Fibroblast of lung (primary cell): Measurements from ENCODE around the gene SGTA. TPM values are rescaled to one million over a fixed set of nuclear protein-coding genes. Genes with fewer than 3 reads are reported as not detected.

Source experiments
- DNase-seq, 2 donors: peaks; one replicate each; pipeline versions ENCODE4 v3.0.0 to v3.0.0-alpha.2; 2010; ENCODE audit warnings: low read depth in 2 of 2
- H2AFZ ChIP-seq: 2 replicates; pipeline ENCODE4 v1.5.1; 2012; ENCODE audit warnings: low read length, control low read depth, inconsistent platforms
- H3K27ac ChIP-seq: 2 replicates; pipeline ENCODE4 v1.5.1; 2011; ENCODE audit warnings: low read length, control low read depth; ENCODE audit not compliant: insufficient read depth
- H3K27me3 ChIP-seq: 2 replicates; pipeline ENCODE4 v1.5.1; 2011; ENCODE audit warnings: mild to moderate bottlenecking, low read length; ENCODE audit not compliant: control insufficient read depth, insufficient read depth
- H3K36me3 ChIP-seq: 2 replicates; pipeline ENCODE4 v1.5.1; 2011; ENCODE audit warnings: low read length; ENCODE audit not compliant: control insufficient read depth, insufficient read depth
- H3K4me1 ChIP-seq: 2 replicates; pipeline ENCODE4 v1.5.1; 2011; ENCODE audit warnings: low read length; ENCODE audit not compliant: control insufficient read depth, insufficient read depth; ENCODE audit errors: extremely low read depth
- H3K4me2 ChIP-seq: 2 replicates; pipeline ENCODE4 v1.5.1; 2011; ENCODE audit warnings: low read length, control low read depth; ENCODE audit not compliant: insufficient read depth; ENCODE audit errors: extremely low read depth
- H3K4me3 ChIP-seq, 4 experiments: fragments of 200-600 bp in 1 of 4; sonication (generic) in 1 of 4; replicated peaks in 1 of 4; 2 replicates each; pipeline ENCODE4 v1.5.1; 2011 to 2016; ENCODE audit warnings: low read length in 4 of 4, low read depth in 3 of 4, mild to moderate bottlenecking in 3 of 4, control low read depth in 2 of 4, inconsistent platforms in 1 of 4, mixed read lengths in 1 of 4; ENCODE audit not compliant: insufficient read depth in 1 of 4; ENCODE audit errors: control extremely low read depth in 1 of 4
- H3K79me2 ChIP-seq: 2 replicates; pipeline ENCODE4 v1.5.1; 2012; ENCODE audit warnings: mild to moderate bottlenecking, low read length, inconsistent platforms; ENCODE audit not compliant: control insufficient read depth, insufficient read depth
- H3K9ac ChIP-seq: 2 replicates; pipeline ENCODE4 v1.5.1; 2011; ENCODE audit warnings: mild to moderate bottlenecking, low read length, control low read depth; ENCODE audit not compliant: insufficient read depth
- H3K9me3 ChIP-seq: 2 replicates; pipeline ENCODE4 v1.5.1; 2012; ENCODE audit warnings: low read depth, low read length; ENCODE audit not compliant: control insufficient read depth, insufficient read depth
- H4K20me1 ChIP-seq: 2 replicates; pipeline ENCODE4 v1.5.1; 2011; ENCODE audit warnings: low read length; ENCODE audit not compliant: control insufficient read depth, insufficient read depth; ENCODE audit errors: extremely low read depth
- EZH2 ChIP-seq: IDR thresholded peaks from 2 replicates; pipeline ENCODE4 v1.5.1; 2012; ENCODE audit warnings: low read length, control low read depth, mild to moderate bottlenecking; ENCODE audit errors: missing control alignments
- polyA plus RNA-seq, 2 donors: library from polyadenylated mRNA; depleted of rRNA in 1 of 2; stranded (reverse) in 1 of 2; unstranded in 1 of 2; fragments of >200 nt; gene quantifications; 2 replicates each; pipeline ENCODE4 v1.2.1, GENCODE V29; 2011 to 2012; ENCODE audit warnings: missing spikeins in 1 of 2
- total RNA-seq: library from RNA; depleted of rRNA; stranded (reverse); fragments of >200 nt; gene quantifications from 2 replicates; pipeline ENCODE4 v1.2.1, GENCODE V29; 2014
- TF ChIP-seq, protein P1 (sequence below), 2 donors: IDR thresholded peaks in 1 of 2; conservative IDR thresholded peaks in 1 of 2; 1 replicate in 1 of 2; 2 replicates in 1 of 2; pipeline ENCODE4 v1.5.1; 2011 to 2012; ENCODE audit warnings: low read length in 2 of 2, control low read depth in 1 of 2, inconsistent platforms in 1 of 2, low read depth in 1 of 2, mild to moderate bottlenecking in 1 of 2

The SGTA gene
- total and polyA plus RNA-seq, 2 donors (not counting 1 experiment from before 2014, with no cell fraction given): 26.8 to 33.4 TPM

DNA sequence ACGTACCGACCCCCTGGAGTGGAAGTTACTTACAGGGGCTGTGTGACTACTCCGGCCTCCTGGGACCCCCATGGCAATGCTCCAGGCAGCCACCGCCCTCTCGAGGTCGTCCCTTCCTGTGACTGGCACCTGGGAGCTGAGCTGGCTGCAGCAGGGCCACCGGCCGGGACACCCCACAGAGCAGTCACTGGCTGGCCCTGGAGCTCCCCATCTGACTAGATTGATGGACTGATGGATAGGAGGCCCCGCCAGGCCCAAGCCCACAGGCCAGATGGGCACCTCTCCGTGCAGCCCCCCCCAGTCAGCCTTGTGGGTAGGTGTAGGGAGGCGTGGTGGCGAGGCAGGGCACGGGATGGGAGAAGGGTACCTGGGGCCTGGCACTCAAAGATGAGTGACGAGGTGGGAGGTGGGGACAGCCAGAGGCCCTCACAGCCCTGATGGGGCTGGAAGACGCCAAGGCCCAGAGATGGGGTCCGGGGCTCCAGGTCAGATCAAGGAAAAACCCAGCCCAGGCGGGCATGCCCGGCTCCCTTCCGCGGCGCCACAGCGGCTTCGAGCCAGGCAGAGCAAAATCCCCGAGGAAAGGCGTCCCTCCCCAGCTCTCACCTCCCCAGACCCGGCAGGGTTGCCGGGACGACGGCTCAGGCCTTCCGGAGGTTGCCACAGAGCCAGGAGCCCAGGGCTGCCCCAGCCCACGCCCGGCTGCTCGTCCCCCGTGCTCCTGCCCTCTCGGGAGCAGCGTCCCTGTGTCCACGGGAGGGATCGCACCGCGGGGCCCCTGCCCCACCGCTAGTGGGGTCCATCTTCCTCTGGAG lies 51.7 kb downstream of the SGTA start:
- no peak for DNase-seq
- no peak overlapping the region for H2AFZ ChIP-seq
- no peaks in the 10 kb centered on the region for H3K79me2 ChIP-seq
- H4K20me1 ChIP-seq: no peaks in the 10 kb centered on the region
- peaks cover 6% of the 10 kb centered on the region for H3K27me3 ChIP-seq
- H3K9ac ChIP-seq: no peak overlapping the region
- TF ChIP-seq, protein P1, sequence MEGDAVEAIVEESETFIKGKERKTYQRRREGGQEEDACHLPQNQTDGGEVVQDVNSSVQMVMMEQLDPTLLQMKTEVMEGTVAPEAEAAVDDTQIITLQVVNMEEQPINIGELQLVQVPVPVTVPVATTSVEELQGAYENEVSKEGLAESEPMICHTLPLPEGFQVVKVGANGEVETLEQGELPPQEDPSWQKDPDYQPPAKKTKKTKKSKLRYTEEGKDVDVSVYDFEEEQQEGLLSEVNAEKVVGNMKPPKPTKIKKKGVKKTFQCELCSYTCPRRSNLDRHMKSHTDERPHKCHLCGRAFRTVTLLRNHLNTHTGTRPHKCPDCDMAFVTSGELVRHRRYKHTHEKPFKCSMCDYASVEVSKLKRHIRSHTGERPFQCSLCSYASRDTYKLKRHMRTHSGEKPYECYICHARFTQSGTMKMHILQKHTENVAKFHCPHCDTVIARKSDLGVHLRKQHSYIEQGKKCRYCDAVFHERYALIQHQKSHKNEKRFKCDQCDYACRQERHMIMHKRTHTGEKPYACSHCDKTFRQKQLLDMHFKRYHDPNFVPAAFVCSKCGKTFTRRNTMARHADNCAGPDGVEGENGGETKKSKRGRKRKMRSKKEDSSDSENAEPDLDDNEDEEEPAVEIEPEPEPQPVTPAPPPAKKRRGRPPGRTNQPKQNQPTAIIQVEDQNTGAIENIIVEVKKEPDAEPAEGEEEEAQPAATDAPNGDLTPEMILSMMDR (conservative IDR thresholded peaks at IDR 0.05 in 1 of 2, IDR thresholded peaks at IDR 0.05 in 1 of 2; ENCODE audit: low read depth in 1 of 2, low read length in 2 of 2): no peak
- TF ChIP-seq EZH2: no peak
- no peaks in the 10 kb centered on the region for H3K9me3 ChIP-seq
- H3K36me3 ChIP-seq: peaks cover 8% of the 10 kb centered on the region
- no peak overlapping the region for H3K4me2 ChIP-seq
- no peak overlapping the region for H3K27ac ChIP-seq
- H3K4me3 ChIP-seq: no peak overlapping the region
- no peaks in the 10 kb centered on the region for H3K4me1 ChIP-seq

DNA sequence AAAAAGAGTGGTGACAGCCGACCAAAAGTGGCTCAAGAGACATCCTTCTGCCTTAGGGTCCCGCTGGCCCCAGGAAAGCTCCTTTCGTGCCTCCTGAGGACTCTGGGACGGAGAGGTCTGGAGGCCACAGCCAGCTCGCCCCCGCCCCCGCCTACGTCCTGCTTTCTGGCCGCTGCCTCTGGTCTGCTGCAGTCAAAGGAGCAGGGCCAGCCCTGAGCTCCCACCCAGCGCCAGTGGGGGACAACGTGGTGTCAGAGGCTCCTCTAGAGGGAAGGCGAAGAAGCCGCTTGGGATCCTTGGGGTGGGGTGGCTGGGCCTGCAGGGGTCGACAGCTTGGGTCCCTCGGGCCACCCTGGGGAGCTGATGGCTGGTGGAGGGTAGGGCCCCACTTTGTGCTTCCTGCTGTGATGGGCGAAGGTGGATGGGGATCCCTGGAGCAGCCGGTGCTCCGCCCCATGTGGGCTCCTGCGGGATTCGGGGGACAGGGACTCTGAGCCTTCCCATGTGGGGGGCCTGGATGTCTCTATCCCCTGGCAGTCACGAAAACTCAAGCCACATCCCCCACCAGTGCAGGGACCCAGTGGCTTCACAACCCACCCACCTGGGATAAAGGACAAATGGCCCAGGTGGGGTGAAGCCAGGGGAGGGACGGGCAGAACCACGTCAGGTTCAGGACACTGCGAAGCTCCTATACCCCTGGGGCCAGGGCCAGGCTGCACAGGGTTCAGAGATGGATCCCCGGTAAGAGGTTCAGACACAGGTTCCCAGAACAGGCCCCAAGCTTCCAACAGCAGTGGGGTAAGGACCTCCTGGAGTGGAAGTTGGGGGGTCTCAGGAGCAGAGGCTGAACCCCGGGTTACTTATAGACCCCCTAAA lies 52.9 kb downstream of the SGTA start:
- Histone ChIP-seq H3K4me3 (no peak overlapping the region), H3K27ac (no peak overlapping the region), H3K4me2 (no peak overlapping the region), H3K4me1 (no peaks in the 10 kb centered on the region), H3K27me3 (peaks cover 8% of the 10 kb centered on the region), H2AFZ (no peak overlapping the region), H3K9me3 (no peaks in the 10 kb centered on the region), H3K79me2 (no peaks in the 10 kb centered on the region), H4K20me1 (no peaks in the 10 kb centered on the region), H3K9ac (no peak overlapping the region), H3K36me3 (peaks cover 6% of the 10 kb centered on the region)
- TF ChIP-seq, protein P1 (conservative IDR thresholded peaks at IDR 0.05 in 1 of 2, IDR thresholded peaks at IDR 0.05 in 1 of 2; ENCODE audit: low read depth in 1 of 2, low read length in 2 of 2): no peak
- no peak for TF ChIP-seq EZH2
- DNase-seq: no peak

GRCh38 chr19:2728783-2729387 lies 54.2 kb downstream of the SGTA start:
- H2AFZ ChIP-seq: no peak overlapping the region
- no peaks in the 10 kb centered on the region for H4K20me1 ChIP-seq
- H3K9ac ChIP-seq: no peak overlapping the region
- no peaks in the 10 kb centered on the region for H3K9me3 ChIP-seq
- no peaks in the 10 kb centered on the region for H3K4me1 ChIP-seq
- DNase-seq: no peak
- H3K79me2 ChIP-seq: no peaks in the 10 kb centered on the region
- TF ChIP-seq, protein P1 (conservative IDR thresholded peaks at IDR 0.05 in 1 of 2, IDR thresholded peaks at IDR 0.05 in 1 of 2; ENCODE audit: low read depth in 1 of 2, low read length in 2 of 2): no peak
- no peak for TF ChIP-seq EZH2
- H3K27ac ChIP-seq: no peak overlapping the region
- H3K4me3 ChIP-seq: no peak overlapping the region
- no peak overlapping the region for H3K4me2 ChIP-seq
- H3K36me3 ChIP-seq: no peaks in the 10 kb centered on the region
- peaks cover 8% of the 10 kb centered on the region for H3K27me3 ChIP-seq
